BJ (cell line): ENCODE results near the gene FAM186B. TPM values are rescaled to one million over a fixed set of nuclear protein-coding genes. Genes with fewer than 3 reads are reported as not detected.

ENCODE experiments used
- CTCF ChIA-PET: fragments of 350-600 bp; formaldehyde crosslinking; extraction: SDS; loops from one replicate; lab custom pipeline; 2021; ENCODE audit warnings: antibody characterized with exemption, inconsistent platforms; lab: Yijun Ruan, JAX
- POLR2A ChIA-PET: fragments of 300-600 bp; sonication (Branson Sonifier 250); formaldehyde crosslinking; extraction: SDS; loops from one replicate; lab custom pipeline; 2021; ENCODE audit warnings: antibody characterized with exemption; lab: Charles Lee
- DNase-seq: peaks from one replicate; pipeline ENCODE4 v3.0.0-alpha.2; 2011; ENCODE audit warnings: low read depth
- H3K27me3 ChIP-seq: 2 replicates; pipeline ENCODE4 v1.6.0; 2011; ENCODE audit warnings: low read length; ENCODE audit not compliant: control insufficient read depth, insufficient read depth
- H3K36me3 ChIP-seq: 2 replicates; pipeline ENCODE4 v1.5.1; 2011; ENCODE audit warnings: low read length; ENCODE audit not compliant: control insufficient read depth, insufficient read depth
- H3K4me3 ChIP-seq: 2 replicates; pipeline ENCODE4 v1.5.1; 2011; ENCODE audit warnings: low read depth, mild to moderate bottlenecking, control low read depth, low read length
- polyA plus RNA-seq: library from polyadenylated mRNA; depleted of rRNA; stranded (reverse); fragments of >200 nt; gene quantifications from 2 replicates; pipeline ENCODE4 v1.2.3, GENCODE V29; 2011
- TF ChIP-seq, protein P1 (sequence below): IDR thresholded peaks from 2 replicates; pipeline ENCODE4 v1.5.1; 2011; ENCODE audit warnings: low read depth, mild to moderate bottlenecking, control low read depth, inconsistent platforms, low read length, moderate library complexity; ENCODE audit not compliant: insufficient read depth

FAM186B gene
- polyA plus RNA-seq, 1 experiment: 0.11 TPM

DNA sequence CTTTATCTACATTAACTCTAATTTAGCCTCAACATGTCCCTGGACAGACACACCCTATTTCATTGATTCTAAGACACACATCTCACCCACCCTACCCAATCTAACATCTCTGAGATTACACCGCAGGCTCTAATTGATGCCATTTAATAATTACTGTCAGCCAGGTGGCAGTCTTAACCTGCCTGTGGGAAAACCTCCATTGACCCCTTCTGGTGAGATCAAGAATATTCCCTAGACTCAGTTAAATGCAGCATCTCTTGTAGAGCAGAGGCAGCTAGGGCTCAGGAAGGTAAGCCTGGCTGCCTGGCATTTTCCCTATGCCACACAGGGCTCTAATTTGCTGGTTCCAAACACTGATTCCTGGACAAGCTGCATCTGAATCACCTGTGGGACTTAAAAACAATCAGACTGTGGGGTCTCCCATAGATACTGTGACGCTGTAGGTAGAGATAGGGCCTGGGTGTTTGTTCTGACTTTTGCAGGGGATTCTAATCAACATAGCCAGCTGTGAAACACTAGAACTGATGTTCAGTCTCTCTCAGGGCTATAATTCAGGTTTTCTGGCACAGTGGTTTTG, 51.8 kb downstream of the FAM186B start:
- TF ChIP-seq, protein P1, sequence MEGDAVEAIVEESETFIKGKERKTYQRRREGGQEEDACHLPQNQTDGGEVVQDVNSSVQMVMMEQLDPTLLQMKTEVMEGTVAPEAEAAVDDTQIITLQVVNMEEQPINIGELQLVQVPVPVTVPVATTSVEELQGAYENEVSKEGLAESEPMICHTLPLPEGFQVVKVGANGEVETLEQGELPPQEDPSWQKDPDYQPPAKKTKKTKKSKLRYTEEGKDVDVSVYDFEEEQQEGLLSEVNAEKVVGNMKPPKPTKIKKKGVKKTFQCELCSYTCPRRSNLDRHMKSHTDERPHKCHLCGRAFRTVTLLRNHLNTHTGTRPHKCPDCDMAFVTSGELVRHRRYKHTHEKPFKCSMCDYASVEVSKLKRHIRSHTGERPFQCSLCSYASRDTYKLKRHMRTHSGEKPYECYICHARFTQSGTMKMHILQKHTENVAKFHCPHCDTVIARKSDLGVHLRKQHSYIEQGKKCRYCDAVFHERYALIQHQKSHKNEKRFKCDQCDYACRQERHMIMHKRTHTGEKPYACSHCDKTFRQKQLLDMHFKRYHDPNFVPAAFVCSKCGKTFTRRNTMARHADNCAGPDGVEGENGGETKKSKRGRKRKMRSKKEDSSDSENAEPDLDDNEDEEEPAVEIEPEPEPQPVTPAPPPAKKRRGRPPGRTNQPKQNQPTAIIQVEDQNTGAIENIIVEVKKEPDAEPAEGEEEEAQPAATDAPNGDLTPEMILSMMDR: peak; percentile 28; the same call in 1 of the 2 replicates
- POLR2A ChIA-PET: no interaction called here
- CTCF ChIA-PET: interaction anchor here (0.6 to 5.0 kb wide), 10 partner anchors 8 to 222 kb away, joined by 3 to 18 read pairs (median 4); no protein-coding TSS in a partner anchor
- H3K4me3 ChIP-seq: no peak overlapping the region
- peaks cover 18% of the 10 kb centered on the region for H3K27me3 ChIP-seq
- DNase-seq: no peak
- peaks cover 13% of the 10 kb centered on the region for H3K36me3 ChIP-seq

DNA sequence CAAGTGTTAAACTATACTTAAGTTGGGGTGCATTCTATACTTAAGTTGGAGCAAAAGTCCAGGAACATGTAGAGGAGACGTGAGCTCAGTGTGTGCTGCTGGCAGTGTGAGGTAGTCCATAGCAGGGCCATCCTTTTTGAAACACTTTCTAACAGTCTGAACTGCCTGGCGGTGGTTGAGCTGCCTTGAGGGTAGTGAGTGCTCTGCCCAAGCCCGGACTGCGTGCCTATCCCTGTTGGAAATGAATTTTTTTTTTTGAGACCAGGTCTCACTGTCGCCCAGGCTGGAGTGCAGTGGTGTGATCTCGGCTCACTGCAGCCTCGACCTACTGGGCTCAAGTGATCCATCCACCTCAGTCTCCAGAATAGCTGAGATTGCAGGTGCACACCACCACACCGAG, 52.5 kb downstream of the FAM186B start:
- ChIA-PET CTCF (interaction anchor here (0.6 to 5.0 kb wide), 8 partner anchors 9 to 221 kb away, joined by 3 to 18 read pairs (median 5); partner anchors contain the start of gene C1QL4), POLR2A (no interaction called here)
- H3K36me3 ChIP-seq: peaks cover 9% of the 10 kb centered on the region
- H3K27me3 ChIP-seq: peaks cover 25% of the 10 kb centered on the region
- no peak overlapping the region for H3K4me3 ChIP-seq
- no peak for DNase-seq
- TF ChIP-seq, protein P1: no peak

GRCh38 chr12:49552425-49552824, 53.0 kb downstream of the FAM186B start:
- TF ChIP-seq, protein P1: no peak
- Histone ChIP-seq H3K36me3 (peaks cover 9% of the 10 kb centered on the region), H3K4me3 (no peak overlapping the region), H3K27me3 (peaks cover 29% of the 10 kb centered on the region)
- CTCF ChIA-PET: interaction anchor here (0.6 to 5.0 kb wide), 4 partner anchors 28 to 216 kb away, joined by 3 to 18 read pairs (median 5); partner anchors contain the start of gene C1QL4
- POLR2A ChIA-PET: no interaction called here
- no peak for DNase-seq

- H3K36me3 ChIP-seq: peaks cover 8% of the 10 kb centered on the region
- ChIA-PET CTCF (interaction anchor here (1.1 to 5.0 kb wide), 3 partner anchors 28 to 204 kb away, joined by 3 to 18 read pairs (median 7); no protein-coding TSS in a partner anchor), POLR2A (no interaction called here)
- no peak for DNase-seq
- TF ChIP-seq, protein P1: no peak
- H3K4me3 ChIP-seq: no peak overlapping the region
- H3K27me3 ChIP-seq: peaks cover 32% of the 10 kb centered on the region
Observed at GRCh38 chr12:49552014-49552413, 53.4 kb downstream of the FAM186B start.

GRCh38 chr12:49550693-49551252, 54.7 kb downstream of the FAM186B start:
- DNase-seq: no peak
- Histone ChIP-seq H3K36me3 (no peaks in the 10 kb centered on the region), H3K4me3 (no peak overlapping the region), H3K27me3 (peaks cover 36% of the 10 kb centered on the region)
- ChIA-PET CTCF (interaction anchor here (1.6 to 5.0 kb wide), 3 partner anchors 193 to 219 kb away, joined by 4 to 18 read pairs (median 6); no protein-coding TSS in a partner anchor), POLR2A (no interaction called here)
- TF ChIP-seq, protein P1: no peak
